ENCODE results near the gene FIP1L1. TPM values are rescaled to one million over a fixed set of nuclear protein-coding genes. Genes with fewer than 3 reads are reported as not detected.
A peak's percentile ranks its signal among the peaks of the same experiment; 100 is the strongest.

FIP1L1 gene
- total and polyA plus RNA-seq, 9 of the 15 experiments (the other 6 are each of a cell fraction or from before 2014, with no cell fraction given), result 34.6 to 137 (median 72.0) TPM

- TF ChIP-seq ATF6 (CRISPR knock-in tag; IDR thresholded peaks at IDR 0.05) (0 out of 2 replicates have a peak, but pooled peaks have one; percentile 64), PYGO2 (tag; IDR thresholded peaks at IDR 0.05) (no peak), CREB5 (CRISPR knock-in tag; IDR thresholded peaks at IDR 0.05) (no peak), DPF2 (IDR thresholded peaks at IDR 0.05) (peak; percentile 74), HIVEP1 (CRISPR knock-in tag; IDR thresholded peaks at IDR 0.05) (no peak), SMARCA5 (IDR thresholded peaks at IDR 0.05) (no peak), ZFPM2 (CRISPR knock-in tag; IDR thresholded peaks at IDR 0.05) (no peak), CHD1 (IDR thresholded peaks at IDR 0.05; ENCODE audit: low read length) (no peak), NRF1 (conservative IDR thresholded peaks at IDR 0.05 in 1 of 2, IDR thresholded peaks at IDR 0.05 in 1 of 2) (peak in 1 of 2 experiments; percentile 44; a peak in 3 of 4 replicates), HDAC2 (IDR thresholded peaks at IDR 0.05) (peak; percentile 97), CTBP1 (IDR thresholded peaks at IDR 0.05; ENCODE audit: borderline replicate concordance) (peak; percentile 73), ZNF24 (IDR thresholded peaks at IDR 0.05) (no peak), IRF1 (CRISPR knock-in tag; IDR thresholded peaks at IDR 0.05; ENCODE audit: borderline replicate concordance) (no peak), MAX (CRISPR knock-in tag; IDR thresholded peaks at IDR 0.05) (peak; percentile 98), GATAD2A (IDR thresholded peaks at IDR 0.05) (no peak), MTF1 (CRISPR knock-in tag; IDR thresholded peaks at IDR 0.05; ENCODE audit: borderline replicate concordance) (no peak), FOXK1 (CRISPR knock-in tag; IDR thresholded peaks at IDR 0.05; ENCODE audit: borderline replicate concordance) (no peak), XRCC5 (IDR thresholded peaks at IDR 0.05; ENCODE audit: low read depth, low read length) (no peak), AFF1 (IDR thresholded peaks at IDR 0.05; ENCODE audit: low read depth in 1 of 2, partially characterized antibody in 2 of 2) (no peak), ATF7 (IDR thresholded peaks at IDR 0.05) (peak; percentile 78), ZNF551 (CRISPR knock-in tag; IDR thresholded peaks at IDR 0.05) (no peak)
Measured at GRCh38 chr4:53365486-53366300, 11.7 kb upstream of the FIP1L1 start, which contains the start of gene SCFD2 (continued).

Data from K562 (cell line).